ENCODE data around the gene KCNT2. TPM values are rescaled to one million over a fixed set of nuclear protein-coding genes. Genes with fewer than 3 reads are reported as not detected.

The KCNT2 gene
- polyA plus RNA-seq, 2 of the 4 experiments (the other 2 are of a cell fraction): 0.14 to 1.7 TPM

- DNase-seq (ENCODE audit: low read depth in 1 of 2, low spot score in 1 of 2) (no peak), ATAC-seq (no peak), FAIRE-seq (no peak)
- TF ChIP-seq RCOR1 (IDR thresholded peaks at IDR 0.05; ENCODE audit: low read depth, low read length) (no peak), GATA3 (IDR thresholded peaks at IDR 0.05; ENCODE audit: borderline replicate concordance) (no peak), ZNF302 (CRISPR knock-in tag; IDR thresholded peaks at IDR 0.05) (no peak), TP53 (CRISPR knock-in tag; IDR thresholded peaks at IDR 0.05) (no peak), E2F6 (IDR thresholded peaks at IDR 0.05; ENCODE audit: borderline replicate concordance, low read depth) (no peak), HOXB5 (CRISPR knock-in tag; IDR thresholded peaks at IDR 0.05) (no peak), RFX5 (IDR thresholded peaks at IDR 0.05) (no peak), HOXB13 (CRISPR knock-in tag; IDR thresholded peaks at IDR 0.05; ENCODE audit: low read depth) (no peak), FOSB (CRISPR knock-in tag; IDR thresholded peaks at IDR 0.05) (no peak), NFE2L2 (conservative IDR thresholded peaks at IDR 0.05; ENCODE audit: low read length) (no peak), POLR2A (IDR thresholded peaks at IDR 0.05; ENCODE audit: low read length) (no peak), KDM1A (IDR thresholded peaks at IDR 0.05; ENCODE audit: low read depth) (no peak), NPAS2 (CRISPR knock-in tag; IDR thresholded peaks at IDR 0.05; ENCODE audit: borderline replicate concordance) (no peak), EHF (CRISPR knock-in tag; IDR thresholded peaks at IDR 0.05) (no peak), TFCP2L1 (CRISPR knock-in tag; IDR thresholded peaks at IDR 0.05) (no peak), MAX (IDR thresholded peaks at IDR 0.05) (no peak), ATOH8 (CRISPR knock-in tag; IDR thresholded peaks at IDR 0.05; ENCODE audit: low read depth) (no peak), FOSL2 (IDR thresholded peaks at IDR 0.05) (no peak), FOSL2 (CRISPR knock-in tag; IDR thresholded peaks at IDR 0.05) (no peak)
- Histone ChIP-seq H3K9me3 (no peaks in the 10 kb centered on the region), H3K4me1 (no peaks in the 10 kb centered on the region; the same call in 2 of the 3 replicates), H3K27ac (no peak overlapping the region), H3K4me2 (no peak overlapping the region), H3K4me3 (no peak overlapping the region)
- CTCF ChIA-PET: no interaction called here
- POLR2A ChIA-PET: no interaction called here
Measured at GRCh38 chr1:196444634-196445033, 163.6 kb downstream of the KCNT2 start.

- ATAC-seq: no peak
- POLR2A ChIA-PET: no interaction called here
- peaks cover 21% of the 10 kb centered on the region for H3K4me1 ChIP-seq
- no peak overlapping the region for H3K27ac ChIP-seq
- CTCF ChIA-PET: no interaction called here
- no peak overlapping the region for H3K4me2 ChIP-seq
- DNase-seq (ENCODE audit: low read depth in 1 of 2, low spot score in 1 of 2): no peak
- 88% methylated on average over 3 of the region's 3 CpGs for WGBS (ENCODE audit: missing lambda C conversion rate)
- H3K4me3 ChIP-seq: no peak overlapping the region
- FAIRE-seq: no peak
- no peaks in the 10 kb centered on the region for H3K9me3 ChIP-seq
- TF ChIP-seq ZSCAN20 (CRISPR knock-in tag; IDR thresholded peaks at IDR 0.05): no peak
- no peak for TF ChIP-seq MAX (IDR thresholded peaks at IDR 0.05)
- TF ChIP-seq ATOH8 (CRISPR knock-in tag; IDR thresholded peaks at IDR 0.05; ENCODE audit: low read depth): no peak
- TF ChIP-seq CHD2 (IDR thresholded peaks at IDR 0.05; ENCODE audit: low read length, partially characterized antibody): no peak
- TF ChIP-seq HMGXB4 (CRISPR knock-in tag; IDR thresholded peaks at IDR 0.05; ENCODE audit: borderline replicate concordance): no peak
- no peak for TF ChIP-seq BHLHE40 (IDR thresholded peaks at IDR 0.05; ENCODE audit: low read depth, low read length)
- TF ChIP-seq CTCF (IDR thresholded peaks at IDR 0.05): no peak
- TF ChIP-seq GATA3 (IDR thresholded peaks at IDR 0.05; ENCODE audit: borderline replicate concordance): no peak
- no peak for TF ChIP-seq POLR2AphosphoS2 (conservative IDR thresholded peaks at IDR 0.05; ENCODE audit: low read length)
- no peak for TF ChIP-seq NR3C1 (IDR thresholded peaks at IDR 0.05)
- no peak for TF ChIP-seq CBX2 (IDR thresholded peaks at IDR 0.05; ENCODE audit: borderline replicate concordance, low read depth)
- no peak for TF ChIP-seq BCL3 (IDR thresholded peaks at IDR 0.05)
- no peak for TF ChIP-seq NPAS2 (CRISPR knock-in tag; IDR thresholded peaks at IDR 0.05; ENCODE audit: borderline replicate concordance)
Measured at GRCh38 chr1:196442366-196442765, 165.9 kb downstream of the KCNT2 start.

Data from A549 (cell line).